AG10803 (cell line): ENCODE results near the gene MLH1.

ENCODE experiments used
- DNase-seq: peaks from one replicate; pipeline ENCODE4 v3.0.0; 2010; ENCODE audit warnings: low read depth
- H3K4me3 ChIP-seq: 2 replicates; pipeline ENCODE4 v1.5.1; 2011; ENCODE audit warnings: mild to moderate bottlenecking, low read length, control low read depth
- CTCF ChIP-seq: conservative IDR thresholded peaks from 2 replicates; pipeline ENCODE4 v1.5.1; 2011; ENCODE audit warnings: mild to moderate bottlenecking, low read length, control low read depth, inconsistent platforms

The MLH1 gene

GRCh38 chr3:37016903-37017302, 23.6 kb downstream of the MLH1 start:
- no peak for TF ChIP-seq CTCF
- DNase-seq = no peak
- no peak overlapping the region for H3K4me3 ChIP-seq

- no peak for DNase-seq
- H3K4me3 ChIP-seq = no peak overlapping the region
- no peak for TF ChIP-seq CTCF
These were observed 24.4 kb downstream of the MLH1 start for GRCh38 chr3:37017683-37018082.

GRCh38 chr3:37024092-37024491, 30.8 kb downstream of the MLH1 start:
- TF ChIP-seq CTCF = peak; percentile 57
- no peak overlapping the region for H3K4me3 ChIP-seq
- peak; percentile 29 for DNase-seq

GRCh38 chr3:37024820-37025405, 31.6 kb downstream of the MLH1 start:
- TF ChIP-seq CTCF = no peak
- no peak for DNase-seq
- no peak overlapping the region for H3K4me3 ChIP-seq

- H3K4me3 ChIP-seq = no peak overlapping the region
- no peak for TF ChIP-seq CTCF
- no peak for DNase-seq
These were observed 32.4 kb downstream of the MLH1 start for GRCh38 chr3:37025561-37026335.

- no peak overlapping the region for H3K4me3 ChIP-seq
- DNase-seq = no peak
- no peak for TF ChIP-seq CTCF
These were observed 33.5 kb downstream of the MLH1 start for GRCh38 chr3:37026851-37027250.

- no peak for TF ChIP-seq CTCF
- DNase-seq = no peak
- no peak overlapping the region for H3K4me3 ChIP-seq
These were observed 35.0 kb downstream of the MLH1 start for GRCh38 chr3:37028329-37028728.
